Activated CD8-positive, alpha-beta T cell treated with anti-CD3 and anti-CD28 coated beads for 36 hours (primary cell): ENCODE measurements around the gene CDC42BPB. TPM values are rescaled to one million over a fixed set of nuclear protein-coding genes. Genes with fewer than 3 reads are reported as not detected.

Experiments used
- ATAC-seq: fragments of 200-7000 bp; cut with Tn5 transposase; one replicate; pipeline ENCODE4 v1.10.0; 2021; ENCODE audit warnings: mild to moderate bottlenecking, moderate library complexity
- CTCF ChIA-PET: fragments of 350-600 bp; sonication (Branson Sonifier 250); formaldehyde crosslinking; loops from one replicate; lab custom pipeline; 2021; ENCODE audit warnings: antibody characterized with exemption; lab: Charles Lee
- POLR2A ChIA-PET: fragments of 350-600 bp; sonication (Branson Sonifier 250); formaldehyde crosslinking; loops from one replicate; lab custom pipeline; 2021; ENCODE audit warnings: antibody characterized with exemption; lab: Charles Lee
- DNase-seq: peaks from one replicate; pipeline ENCODE4 v3.0.0-alpha.2; 2020
- H3K27ac Mint-ChIP-seq: one replicate; pipeline ENCODE4 v1.8.0; 2021; ENCODE audit warnings: mild to moderate bottlenecking, mixed read lengths
- H3K27me3 Mint-ChIP-seq: one replicate; pipeline ENCODE4 v1.8.0; 2021; ENCODE audit warnings: mixed read lengths
- H3K36me3 Mint-ChIP-seq: one replicate; pipeline ENCODE4 v1.8.0; 2021; ENCODE audit warnings: low read depth, mixed read lengths
- H3K4me1 Mint-ChIP-seq: one replicate; pipeline ENCODE4 v1.8.0; 2021; ENCODE audit warnings: low read depth, mixed read lengths
- H3K4me3 Mint-ChIP-seq: one replicate; pipeline ENCODE4 v1.8.0; 2021; ENCODE audit warnings: mild to moderate bottlenecking, moderate library complexity, mixed read lengths
- H3K9me3 Mint-ChIP-seq: one replicate; pipeline ENCODE4 v1.8.0; 2021; ENCODE audit warnings: mixed read lengths
- intact Hi-C: fragments of 100-400 bp; cut with micrococcal nuclease; formaldehyde crosslinking; loops from one replicate; pipeline ENCODE4 v1.10.0; 2022
- total RNA-seq, 2 experiments: library from RNA; stranded (reverse); gene quantifications; one replicate each; pipeline ENCODE4 v1.2.3, GENCODE V29; 2021
- TF ChIP-seq, protein P1 (sequence below): fragments of 200-600 bp; IDR thresholded peaks from one replicate; pipeline ENCODE4 v1.8.0; 2022; ENCODE audit warnings: antibody characterized with exemption, mild to moderate bottlenecking

The CDC42BPB gene
- total RNA-seq, 2 experiments from 2014 or later = 0.72 to 0.96 TPM

DNA sequence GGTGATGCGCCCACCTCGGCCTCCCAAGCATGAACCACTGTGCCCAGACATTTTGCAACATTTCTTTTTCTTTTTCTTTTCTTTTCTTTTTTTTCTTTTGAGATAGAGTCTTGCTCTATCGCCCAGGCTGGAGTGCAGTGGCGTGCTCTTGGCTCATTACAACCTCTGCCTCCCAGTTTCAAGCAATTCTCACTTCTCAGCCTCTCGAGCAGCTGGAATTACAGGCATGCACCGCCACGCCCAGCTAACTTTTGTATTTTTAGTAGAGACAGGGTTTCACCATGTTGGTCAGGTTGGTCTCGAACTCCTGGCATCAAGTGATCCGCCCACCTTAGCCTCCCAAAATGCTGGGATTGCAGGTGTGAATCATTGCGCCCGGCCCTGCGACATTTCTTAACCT, 7.6 kb upstream of the CDC42BPB start:
- no peak overlapping the region for H3K27ac Mint-ChIP-seq
- no peaks in the 10 kb centered on the region for H3K9me3 Mint-ChIP-seq
- H3K36me3 Mint-ChIP-seq = no peaks in the 10 kb centered on the region
- CTCF ChIA-PET = interaction anchor here (1.1 to 1.2 kb wide), 2 partner anchors 40 to 370 kb away, joined by 3 to 4 read pairs; no protein-coding TSS in a partner anchor
- POLR2A ChIA-PET = no interaction called here
- TF ChIP-seq, protein P1, sequence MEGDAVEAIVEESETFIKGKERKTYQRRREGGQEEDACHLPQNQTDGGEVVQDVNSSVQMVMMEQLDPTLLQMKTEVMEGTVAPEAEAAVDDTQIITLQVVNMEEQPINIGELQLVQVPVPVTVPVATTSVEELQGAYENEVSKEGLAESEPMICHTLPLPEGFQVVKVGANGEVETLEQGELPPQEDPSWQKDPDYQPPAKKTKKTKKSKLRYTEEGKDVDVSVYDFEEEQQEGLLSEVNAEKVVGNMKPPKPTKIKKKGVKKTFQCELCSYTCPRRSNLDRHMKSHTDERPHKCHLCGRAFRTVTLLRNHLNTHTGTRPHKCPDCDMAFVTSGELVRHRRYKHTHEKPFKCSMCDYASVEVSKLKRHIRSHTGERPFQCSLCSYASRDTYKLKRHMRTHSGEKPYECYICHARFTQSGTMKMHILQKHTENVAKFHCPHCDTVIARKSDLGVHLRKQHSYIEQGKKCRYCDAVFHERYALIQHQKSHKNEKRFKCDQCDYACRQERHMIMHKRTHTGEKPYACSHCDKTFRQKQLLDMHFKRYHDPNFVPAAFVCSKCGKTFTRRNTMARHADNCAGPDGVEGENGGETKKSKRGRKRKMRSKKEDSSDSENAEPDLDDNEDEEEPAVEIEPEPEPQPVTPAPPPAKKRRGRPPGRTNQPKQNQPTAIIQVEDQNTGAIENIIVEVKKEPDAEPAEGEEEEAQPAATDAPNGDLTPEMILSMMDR = no peak
- intact Hi-C loops = no loop called here
- DNase-seq (no peak), ATAC-seq (no peak)
- no peaks in the 10 kb centered on the region for H3K4me1 Mint-ChIP-seq
- no peak overlapping the region for H3K4me3 Mint-ChIP-seq
- peaks cover 7% of the 10 kb centered on the region for H3K27me3 Mint-ChIP-seq

DNA sequence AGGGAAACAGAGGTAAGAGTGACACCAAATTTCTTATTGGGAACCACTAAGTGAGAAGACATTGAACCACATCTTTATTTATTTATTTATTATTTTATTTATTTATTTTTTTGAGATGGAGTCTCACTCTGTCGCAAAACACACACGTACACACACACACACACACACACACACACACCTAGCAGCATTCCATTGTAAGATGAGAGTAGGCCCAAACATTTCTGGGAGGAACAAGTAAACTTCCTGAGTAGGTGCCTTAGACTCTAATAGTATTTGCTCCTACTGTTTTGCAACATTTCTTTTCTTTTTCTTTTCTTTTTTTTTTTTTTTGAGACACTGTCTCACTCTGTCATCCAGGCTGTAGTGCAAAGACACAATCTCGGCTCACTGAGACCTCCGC, 7.1 kb upstream of the CDC42BPB start:
- Mint-ChIP-seq H3K4me3 (no peak overlapping the region), H3K36me3 (no peaks in the 10 kb centered on the region), H3K4me1 (no peaks in the 10 kb centered on the region), H3K27ac (no peak overlapping the region), H3K9me3 (no peaks in the 10 kb centered on the region), H3K27me3 (peaks cover 13% of the 10 kb centered on the region)
- intact Hi-C loops = no loop called here
- DNase-seq (no peak), ATAC-seq (no peak)
- POLR2A ChIA-PET = no interaction called here
- CTCF ChIA-PET = no interaction called here
- TF ChIP-seq, protein P1 = no peak

DNA sequence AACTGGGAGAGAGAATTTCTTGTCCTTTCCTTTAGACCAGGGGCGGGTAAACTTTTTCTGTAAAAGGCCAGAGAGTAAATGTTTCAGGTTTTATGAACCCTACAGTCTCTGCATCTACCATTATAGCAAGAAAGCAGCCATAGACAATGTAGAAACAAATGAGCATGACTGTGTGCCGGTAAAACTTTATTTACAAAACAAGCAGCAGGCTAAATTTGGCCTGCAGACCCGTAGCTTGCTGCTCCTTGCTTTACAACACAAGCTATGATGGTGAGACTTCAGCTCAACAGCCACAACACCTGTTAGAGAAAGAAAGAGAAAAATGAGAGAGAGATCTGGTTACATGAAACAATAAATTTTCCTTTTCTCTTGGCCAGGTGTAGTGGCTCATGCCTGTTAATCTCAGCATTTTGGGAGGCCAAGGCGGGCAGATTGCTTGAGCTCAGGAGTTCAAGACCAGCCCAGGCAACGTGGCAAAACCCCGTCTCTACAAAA, 4.2 kb upstream of the CDC42BPB start:
- no peak overlapping the region for H3K4me3 Mint-ChIP-seq
- no peaks in the 10 kb centered on the region for H3K4me1 Mint-ChIP-seq
- intact Hi-C loops = no loop called here
- no peak overlapping the region for H3K27ac Mint-ChIP-seq
- CTCF ChIA-PET = interaction anchor here (1.6 kb wide), 1 partner anchor 13 kb away, joined by 6 read pairs; no protein-coding TSS in a partner anchor
- peaks cover 26% of the 10 kb centered on the region for H3K27me3 Mint-ChIP-seq
- H3K36me3 Mint-ChIP-seq = no peaks in the 10 kb centered on the region
- H3K9me3 Mint-ChIP-seq = no peaks in the 10 kb centered on the region
- ATAC-seq (no peak), DNase-seq (no peak)
- TF ChIP-seq, protein P1 = no peak
- POLR2A ChIA-PET = no interaction called here

DNA sequence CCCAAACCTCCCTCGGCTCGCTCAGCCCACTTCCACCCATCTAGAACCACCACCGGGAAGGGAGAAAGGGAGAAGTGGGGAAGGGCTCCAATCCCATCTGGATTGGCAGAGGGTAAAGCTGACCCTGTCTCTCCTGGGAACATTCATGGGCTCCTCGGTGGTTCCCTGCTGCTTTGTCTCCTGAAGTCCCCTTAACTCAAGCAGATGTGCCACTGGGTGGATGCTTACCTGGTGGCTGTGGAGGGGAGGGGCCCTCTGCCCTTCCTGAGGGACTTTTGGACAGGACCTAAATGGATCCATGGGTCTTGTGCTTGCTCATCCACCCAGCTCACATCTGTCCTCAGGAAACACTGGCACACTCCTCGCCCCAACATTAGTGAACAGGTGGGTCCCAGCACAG, 2.2 kb upstream of the CDC42BPB start:
- Mint-ChIP-seq H3K27me3 (peaks cover 38% of the 10 kb centered on the region), H3K4me3 (no peak overlapping the region), H3K9me3 (no peaks in the 10 kb centered on the region), H3K27ac (no peak overlapping the region), H3K4me1 (peaks cover 2% of the 10 kb centered on the region), H3K36me3 (no peaks in the 10 kb centered on the region)
- intact Hi-C loops = no loop called here
- ATAC-seq = no peak
- POLR2A ChIA-PET = interaction anchor here (0.6 kb wide), 1 partner anchor 56 kb away, joined by 3 read pairs; no protein-coding TSS in a partner anchor
- TF ChIP-seq, protein P1 = no peak
- CTCF ChIA-PET = no interaction called here
- DNase-seq = no peak

DNA sequence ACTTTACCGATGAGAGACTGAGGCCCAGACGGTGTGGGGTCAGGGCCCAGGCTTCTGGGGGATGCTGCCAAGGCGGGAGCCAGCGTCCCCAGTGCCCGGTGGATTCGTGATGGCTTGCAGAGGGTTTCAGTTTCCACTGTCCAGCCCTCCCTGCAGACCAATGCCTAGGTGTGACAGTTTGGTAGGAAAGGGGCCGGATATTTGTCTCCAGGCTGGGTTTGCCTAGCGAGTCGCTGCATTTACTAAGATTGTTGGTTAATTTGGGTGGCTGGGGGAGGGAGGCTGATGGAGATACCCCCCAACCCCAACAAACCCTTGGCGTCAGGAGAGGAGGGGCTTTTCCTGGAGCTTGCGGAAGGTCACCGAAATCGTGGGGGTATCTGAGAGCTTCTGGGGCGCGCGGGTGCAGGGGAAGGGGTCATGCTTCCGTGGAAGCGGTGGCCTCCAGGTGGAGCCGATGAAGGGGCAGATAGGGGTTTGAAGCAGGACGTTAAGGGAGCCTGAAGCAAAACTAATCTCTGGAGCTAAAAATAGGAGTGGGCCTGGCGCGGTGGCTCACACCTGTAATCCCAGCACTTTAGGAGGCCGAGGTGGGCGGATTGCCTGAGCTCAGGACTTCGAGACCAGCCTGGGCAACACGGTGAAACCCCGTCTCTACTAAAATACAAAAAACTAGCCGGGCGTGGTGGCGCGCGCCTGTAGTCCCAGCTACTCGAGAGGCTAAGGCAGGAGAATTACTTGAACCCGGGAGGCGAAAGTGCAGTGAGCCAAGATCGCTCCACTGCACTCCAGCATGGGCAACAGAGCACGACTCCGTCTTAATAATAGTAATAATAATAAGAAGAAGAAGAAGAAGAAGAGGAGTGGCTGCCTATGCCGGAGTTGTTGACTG, 1.1 kb upstream of the CDC42BPB start:
- Mint-ChIP-seq H3K27me3 (peaks cover 37% of the 10 kb centered on the region), H3K9me3 (no peaks in the 10 kb centered on the region), H3K27ac (no peak overlapping the region), H3K36me3 (no peaks in the 10 kb centered on the region), H3K4me3 (peak overlapping the region; percentile 58), H3K4me1 (peaks cover 2% of the 10 kb centered on the region)
- DNase-seq (no peak), ATAC-seq (no peak)
- TF ChIP-seq, protein P1 = no peak
- ChIA-PET CTCF (no interaction called here), POLR2A (no interaction called here)
- intact Hi-C loops = no loop called here
